Tibial nerve (tissue), 3 donors: ENCODE measurements around the gene FSTL1.

Experiments
- POLR2A ChIP-seq, 2 donors: fragments of 450-650 bp; IDR thresholded peaks; one replicate each; pipeline ENCODE4 v1.6.1; 2017; ENCODE audit warnings: antibody characterized with exemption in 2 of 2, mild to moderate bottlenecking in 2 of 2, moderate library complexity in 2 of 2
- TF ChIP-seq, protein P1 (sequence below), 5 experiments: fragments of 200-600 bp in 3 of 5; fragments of 450-650 bp in 2 of 5; sonication (generic) in 3 of 5; IDR thresholded peaks; one replicate each; pipeline ENCODE4 v1.5.1; 2016 to 2019; ENCODE audit warnings: antibody characterized with exemption in 5 of 5, mild to moderate bottlenecking in 3 of 5, moderate library complexity in 2 of 5

DNA sequence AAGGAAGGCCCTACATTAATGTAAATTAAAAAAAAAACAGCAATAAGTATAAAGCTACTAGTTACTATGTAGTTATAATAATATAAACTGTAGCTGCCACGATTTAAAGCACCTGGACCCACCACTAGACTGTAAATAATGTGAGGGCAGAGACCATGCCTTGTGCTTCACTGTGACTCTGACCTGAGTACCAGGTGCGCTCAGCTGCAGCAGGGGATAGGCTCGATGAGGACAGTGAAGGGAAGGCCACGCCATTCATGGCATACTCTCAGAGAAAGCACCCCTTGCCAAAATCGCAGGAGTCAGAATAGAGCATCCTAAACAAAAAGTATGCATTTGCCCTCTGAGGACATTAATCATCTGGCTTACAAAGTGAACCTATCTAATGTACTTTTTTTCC is 5.1 kb downstream of the FSTL1 start:
- TF ChIP-seq, protein P1, sequence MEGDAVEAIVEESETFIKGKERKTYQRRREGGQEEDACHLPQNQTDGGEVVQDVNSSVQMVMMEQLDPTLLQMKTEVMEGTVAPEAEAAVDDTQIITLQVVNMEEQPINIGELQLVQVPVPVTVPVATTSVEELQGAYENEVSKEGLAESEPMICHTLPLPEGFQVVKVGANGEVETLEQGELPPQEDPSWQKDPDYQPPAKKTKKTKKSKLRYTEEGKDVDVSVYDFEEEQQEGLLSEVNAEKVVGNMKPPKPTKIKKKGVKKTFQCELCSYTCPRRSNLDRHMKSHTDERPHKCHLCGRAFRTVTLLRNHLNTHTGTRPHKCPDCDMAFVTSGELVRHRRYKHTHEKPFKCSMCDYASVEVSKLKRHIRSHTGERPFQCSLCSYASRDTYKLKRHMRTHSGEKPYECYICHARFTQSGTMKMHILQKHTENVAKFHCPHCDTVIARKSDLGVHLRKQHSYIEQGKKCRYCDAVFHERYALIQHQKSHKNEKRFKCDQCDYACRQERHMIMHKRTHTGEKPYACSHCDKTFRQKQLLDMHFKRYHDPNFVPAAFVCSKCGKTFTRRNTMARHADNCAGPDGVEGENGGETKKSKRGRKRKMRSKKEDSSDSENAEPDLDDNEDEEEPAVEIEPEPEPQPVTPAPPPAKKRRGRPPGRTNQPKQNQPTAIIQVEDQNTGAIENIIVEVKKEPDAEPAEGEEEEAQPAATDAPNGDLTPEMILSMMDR (IDR thresholded peaks at IDR 0.05) = no peak
- no peak for TF ChIP-seq POLR2A (IDR thresholded peaks at IDR 0.05)
